Smooth muscle cell (in vitro differentiated cells): Measurements from ENCODE around the gene TMEM92. TPM values are rescaled to one million over a fixed set of nuclear protein-coding genes. Genes with fewer than 3 reads are reported as not detected.

Experiments
- DNase-seq: peaks from one replicate; lab custom pipeline; 2025; ENCODE audit not compliant: unreplicated experiment; lab: John Stamatoyannopoulos, UW
- H2AFZ ChIP-seq: fragments of 200-600 bp; sonication (generic); 2 replicates; pipeline ENCODE4 v1.6.0; 2016; ENCODE audit warnings: antibody characterized with exemption, low read depth, mild to moderate bottlenecking
- H3F3A ChIP-seq: fragments of 200-600 bp; sonication (generic); 2 replicates; pipeline ENCODE4 v1.6.0; 2017; ENCODE audit warnings: antibody characterized with exemption, low read depth
- H3K27ac ChIP-seq: fragments of 200-600 bp; sonication (generic); 2 replicates; pipeline ENCODE4 v1.5.1; 2016; ENCODE audit warnings: low read depth, mild to moderate bottlenecking
- H3K27me3 ChIP-seq: fragments of 200-600 bp; sonication (generic); 2 replicates; pipeline ENCODE4 v1.6.1; 2016; ENCODE audit warnings: low read depth, mild to moderate bottlenecking
- H3K36me3 ChIP-seq: fragments of 200-600 bp; sonication (generic); 2 replicates; pipeline ENCODE4 v1.5.1; 2016; ENCODE audit warnings: low read depth
- H3K4me1 ChIP-seq: fragments of 200-600 bp; sonication (generic); 2 replicates; pipeline ENCODE4 v1.5.1; 2016; ENCODE audit warnings: low read depth
- H3K4me2 ChIP-seq: fragments of 200-600 bp; sonication (generic); 2 replicates; pipeline ENCODE4 v1.6.0; 2016; ENCODE audit warnings: mild to moderate bottlenecking
- H3K4me3 ChIP-seq: fragments of 200-600 bp; sonication (generic); 2 replicates; pipeline ENCODE4 v1.5.1; 2016; ENCODE audit warnings: mild to moderate bottlenecking
- H3K79me2 ChIP-seq: fragments of 200-600 bp; sonication (generic); 2 replicates; pipeline ENCODE4 v1.6.0; 2016; ENCODE audit warnings: low read depth, mild to moderate bottlenecking
- H3K9ac ChIP-seq: fragments of 200-600 bp; sonication (generic); 2 replicates; pipeline ENCODE4 v1.6.0; 2016; ENCODE audit warnings: low read depth
- H3K9me3 ChIP-seq: fragments of 200-600 bp; sonication (generic); replicated peaks from 2 replicates; pipeline ENCODE4 v1.5.1; 2016; ENCODE audit warnings: low read depth
- H4K20me1 ChIP-seq: fragments of 200-600 bp; sonication (generic); 2 replicates; pipeline ENCODE4 v1.6.0; 2016; ENCODE audit warnings: low read depth
- CTCF ChIP-seq: fragments of 200-600 bp; sonication (generic); IDR thresholded peaks from 2 replicates; pipeline ENCODE4 v1.5.1; 2017; ENCODE audit warnings: borderline replicate concordance, mild to moderate bottlenecking, antibody characterized with exemption; ENCODE audit not compliant: insufficient read depth, poor library complexity, severe bottlenecking
- WGBS: methylation state at CpG from one replicate; pipeline ENCODE4 v1.1.7; 2016; ENCODE audit warnings: low lambda C conversion rate; 5-methylcytosine and 5-hydroxymethylcytosine counted together
- polyA plus RNA-seq: library from polyadenylated mRNA; unstranded; fragments of >200 nt; fragmentation: Nextera tagmentation; extraction: Ambion mirVana; gene quantifications from 2 replicates; pipeline ENCODE4 v1.2.1, GENCODE V29; 2016
- total RNA-seq: library from RNA; depleted of rRNA; stranded (reverse); fragments of >200 nt; gene quantifications from 2 replicates; pipeline ENCODE4 v1.2.3, GENCODE V29; 2014

Gene TMEM92
- total and polyA plus RNA-seq, 2 experiments from 2014 or later, result 4.8 to 7.4 TPM

GRCh38 chr17:50317121-50317520 lies 42.9 kb downstream of the TMEM92 start:
- Histone ChIP-seq H3F3A (peaks cover 8% of the 10 kb centered on the region), H3K4me1 (peaks cover 8% of the 10 kb centered on the region), H2AFZ (no peak overlapping the region), H3K9me3 (no peaks in the 10 kb centered on the region), H3K27ac (no peak overlapping the region), H3K4me2 (no peak overlapping the region), H3K36me3 (no peaks in the 10 kb centered on the region), H3K9ac (no peak overlapping the region), H4K20me1 (no peaks in the 10 kb centered on the region), H3K79me2 (no peaks in the 10 kb centered on the region), H3K27me3 (no peaks in the 10 kb centered on the region), H3K4me3 (no peak overlapping the region)
- TF ChIP-seq CTCF, result no peak
- WGBS, result 78% methylated on average over 2 of the region's 2 CpGs
- no peak for DNase-seq

GRCh38 chr17:50318501-50319285 lies 44.4 kb downstream of the TMEM92 start:
- Histone ChIP-seq H3F3A (peaks cover 8% of the 10 kb centered on the region), H3K9ac (no peak overlapping the region), H3K27me3 (no peaks in the 10 kb centered on the region), H2AFZ (peak overlapping the region; percentile 76), H4K20me1 (no peaks in the 10 kb centered on the region), H3K4me3 (no peak overlapping the region), H3K27ac (no peak overlapping the region), H3K4me2 (peak overlapping the region; percentile 68), H3K79me2 (no peaks in the 10 kb centered on the region), H3K36me3 (no peaks in the 10 kb centered on the region), H3K9me3 (no peaks in the 10 kb centered on the region), H3K4me1 (peaks cover 8% of the 10 kb centered on the region)
- no peak for TF ChIP-seq CTCF
- WGBS, result 28% methylated on average over 10 of the region's 10 CpGs
- no peak for DNase-seq

GRCh38 chr17:50319306-50320004 lies 45.2 kb downstream of the TMEM92 start:
- Histone ChIP-seq H3K4me3 (no peak overlapping the region), H2AFZ (peak overlapping the region; percentile 76), H3K36me3 (no peaks in the 10 kb centered on the region), H4K20me1 (no peaks in the 10 kb centered on the region), H3K27ac (no peak overlapping the region), H3K9me3 (no peaks in the 10 kb centered on the region), H3K9ac (no peak overlapping the region), H3K4me2 (peak overlapping the region; percentile 68), H3K4me1 (peaks cover 8% of the 10 kb centered on the region), H3K27me3 (no peaks in the 10 kb centered on the region), H3F3A (peaks cover 8% of the 10 kb centered on the region), H3K79me2 (no peaks in the 10 kb centered on the region)
- 59% methylated on average over 12 of the region's 12 CpGs for WGBS
- no peak for TF ChIP-seq CTCF
- DNase-seq, result no peak
